22Rv1 (cell line): ENCODE results near the gene INSIG1.

ENCODE experiments used
- H3K27ac ChIP-seq: fragments of 450-650 bp; 2 replicates; pipeline ENCODE4 v1.5.1; 2017
- ZFX ChIP-seq: fragments of 450-650 bp; IDR thresholded peaks from 2 replicates; pipeline ENCODE4 v1.6.1; 2017; ENCODE audit warnings: antibody characterized with exemption, borderline replicate concordance
- TF ChIP-seq, protein P1 (sequence below): fragments of 450-650 bp; IDR thresholded peaks from 2 replicates; pipeline ENCODE4 v1.5.1; 2017; ENCODE audit warnings: mild to moderate bottlenecking

Gene INSIG1

DNA sequence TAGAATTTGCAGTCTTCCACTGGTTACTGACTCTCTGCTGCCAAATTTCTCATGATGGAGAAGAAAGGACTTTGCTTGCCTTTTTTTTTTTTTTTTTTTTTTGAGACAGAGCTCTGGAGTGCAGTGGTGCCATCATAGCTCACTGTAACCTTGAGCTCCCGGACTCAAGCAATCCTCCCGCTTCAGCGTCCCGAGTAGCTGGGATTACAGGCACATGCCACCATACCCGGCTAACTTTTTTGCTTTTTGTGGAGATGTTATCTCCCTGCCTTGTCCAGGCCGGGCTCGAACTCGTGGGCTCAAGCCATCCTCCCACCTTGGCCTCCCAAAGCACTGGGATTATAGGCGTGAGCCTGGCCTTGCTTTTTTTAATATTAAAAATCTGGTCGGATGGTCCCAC, 6.2 kb downstream of the INSIG1 start:
- H3K27ac ChIP-seq = no peak overlapping the region
- TF ChIP-seq, protein P1, sequence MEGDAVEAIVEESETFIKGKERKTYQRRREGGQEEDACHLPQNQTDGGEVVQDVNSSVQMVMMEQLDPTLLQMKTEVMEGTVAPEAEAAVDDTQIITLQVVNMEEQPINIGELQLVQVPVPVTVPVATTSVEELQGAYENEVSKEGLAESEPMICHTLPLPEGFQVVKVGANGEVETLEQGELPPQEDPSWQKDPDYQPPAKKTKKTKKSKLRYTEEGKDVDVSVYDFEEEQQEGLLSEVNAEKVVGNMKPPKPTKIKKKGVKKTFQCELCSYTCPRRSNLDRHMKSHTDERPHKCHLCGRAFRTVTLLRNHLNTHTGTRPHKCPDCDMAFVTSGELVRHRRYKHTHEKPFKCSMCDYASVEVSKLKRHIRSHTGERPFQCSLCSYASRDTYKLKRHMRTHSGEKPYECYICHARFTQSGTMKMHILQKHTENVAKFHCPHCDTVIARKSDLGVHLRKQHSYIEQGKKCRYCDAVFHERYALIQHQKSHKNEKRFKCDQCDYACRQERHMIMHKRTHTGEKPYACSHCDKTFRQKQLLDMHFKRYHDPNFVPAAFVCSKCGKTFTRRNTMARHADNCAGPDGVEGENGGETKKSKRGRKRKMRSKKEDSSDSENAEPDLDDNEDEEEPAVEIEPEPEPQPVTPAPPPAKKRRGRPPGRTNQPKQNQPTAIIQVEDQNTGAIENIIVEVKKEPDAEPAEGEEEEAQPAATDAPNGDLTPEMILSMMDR = no peak
- no peak for TF ChIP-seq ZFX

DNA sequence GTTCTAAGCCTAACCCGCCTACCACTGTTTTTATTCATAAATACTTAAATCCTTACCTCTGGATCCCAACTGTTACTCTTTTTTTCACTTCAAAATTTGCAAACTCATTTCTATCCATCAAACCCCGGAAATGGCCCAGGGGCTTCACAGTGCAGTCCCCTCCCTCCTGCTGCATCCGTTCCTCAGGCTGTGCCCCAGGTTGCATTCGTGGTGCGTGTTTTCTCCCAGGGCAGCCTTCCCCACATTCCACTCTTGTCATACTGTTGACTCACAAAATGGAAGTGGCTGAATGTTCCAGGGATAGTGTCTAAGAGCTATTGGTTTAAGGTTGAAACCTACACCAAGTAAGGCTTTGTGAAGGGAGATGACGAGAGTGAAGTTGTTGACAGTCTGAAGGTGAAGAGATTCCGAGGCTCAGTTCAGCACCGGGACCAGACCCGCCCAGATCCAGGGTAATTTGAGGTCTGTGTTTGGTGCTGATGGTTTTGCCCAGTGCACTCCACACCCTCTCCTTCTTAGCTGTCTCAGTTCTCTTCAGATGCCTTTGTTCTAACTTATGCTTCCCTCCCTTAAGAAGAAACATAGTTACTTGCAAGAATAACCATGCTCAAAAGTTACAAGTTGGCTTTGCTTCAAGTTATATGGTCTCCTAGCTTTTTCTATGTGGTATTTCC, 7.7 kb downstream of the INSIG1 start:
- H3K27ac ChIP-seq = no peak overlapping the region
- TF ChIP-seq ZFX = no peak
- TF ChIP-seq, protein P1 = no peak

DNA sequence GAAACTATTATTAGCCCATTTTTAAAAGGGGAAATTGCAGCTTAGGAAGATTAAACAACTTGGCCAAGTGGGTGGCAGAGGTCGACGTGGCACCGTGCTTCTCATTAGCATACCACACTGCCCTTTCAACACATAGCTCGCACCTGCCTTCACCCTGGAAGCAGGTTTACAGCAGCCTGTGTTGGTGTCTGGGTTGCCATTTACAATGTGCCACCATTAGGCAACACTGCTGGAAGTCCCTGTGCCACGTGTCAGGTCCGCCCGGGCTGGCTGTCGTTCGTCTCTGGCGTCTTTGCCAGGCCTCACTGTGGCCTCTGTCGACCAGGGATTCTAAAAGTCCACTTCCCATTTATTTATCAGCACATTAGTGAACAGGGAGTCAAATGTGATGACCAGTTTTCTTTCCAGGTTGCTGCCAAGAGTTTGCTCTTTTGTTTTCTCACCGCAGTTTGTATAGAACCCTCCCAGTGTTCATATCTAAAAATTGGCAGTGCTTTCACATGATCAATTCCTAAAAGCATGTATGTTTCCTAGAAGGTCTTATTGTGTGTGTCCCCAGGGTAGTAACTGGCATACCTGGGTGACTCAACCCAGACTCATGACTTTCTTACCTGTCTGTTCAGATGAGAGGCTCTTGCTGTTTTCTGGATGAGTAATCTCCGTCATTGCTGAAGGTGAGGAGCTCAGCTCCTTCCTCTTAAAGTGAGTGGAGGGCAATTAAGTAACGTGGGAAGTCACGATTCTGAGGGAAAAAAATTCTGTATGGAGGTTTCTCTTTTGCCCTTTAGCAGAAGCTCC, 9.2 kb downstream of the INSIG1 start:
- TF ChIP-seq ZFX = no peak
- TF ChIP-seq, protein P1 = no peak
- H3K27ac ChIP-seq = peak overlapping the region; percentile 11; the same call in 1 of the 2 replicates

DNA sequence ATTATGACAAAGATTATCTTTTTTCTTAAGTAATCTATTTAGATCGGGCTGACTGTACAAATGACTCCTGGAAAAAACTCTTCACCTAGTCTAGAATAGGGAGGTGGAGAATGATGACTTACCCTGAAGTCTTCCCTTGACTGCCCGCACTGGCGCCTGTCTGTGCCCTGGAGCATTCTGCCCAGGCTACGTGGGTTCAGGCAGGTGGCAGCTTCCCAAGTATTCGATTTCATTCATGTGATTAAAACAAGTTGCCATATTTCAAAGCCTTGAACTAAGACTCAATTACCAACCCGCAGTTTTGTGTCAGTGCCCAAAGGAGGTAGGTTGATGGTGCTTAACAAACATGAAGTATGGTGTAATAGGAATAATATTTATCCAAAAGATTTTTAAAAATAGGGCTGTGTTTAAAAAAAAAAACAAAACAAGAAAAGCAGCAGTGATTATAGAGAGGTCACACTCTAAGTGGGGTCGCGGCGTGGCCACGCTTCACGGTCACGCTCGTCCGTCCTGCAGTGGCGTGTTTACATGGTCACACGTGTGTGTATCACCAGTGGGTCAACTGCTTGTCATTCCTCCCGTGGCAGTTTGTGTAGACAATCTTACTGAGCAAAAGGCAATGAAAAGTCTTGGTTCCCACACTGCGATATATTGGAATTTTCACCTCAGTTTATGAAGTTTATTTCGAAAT, 10.8 kb downstream of the INSIG1 start:
- H3K27ac ChIP-seq = no peak overlapping the region
- TF ChIP-seq ZFX = no peak
- TF ChIP-seq, protein P1 = no peak

DNA sequence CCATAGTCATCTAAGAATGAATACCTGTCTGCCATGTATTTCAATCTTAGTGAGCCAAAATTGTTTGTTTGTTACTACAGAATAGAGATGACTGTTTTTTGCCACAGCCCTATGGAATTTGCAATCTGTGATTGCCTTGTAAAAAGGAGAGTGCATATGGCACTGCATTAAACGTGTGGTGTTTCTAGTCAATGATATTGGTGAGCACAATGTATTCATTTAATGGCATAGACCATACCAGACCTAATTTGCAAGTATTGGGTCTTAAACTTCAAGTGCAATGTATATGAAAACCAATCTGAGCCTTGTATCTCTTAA, 11.3 kb downstream of the INSIG1 start:
- H3K27ac ChIP-seq = no peak overlapping the region
- TF ChIP-seq, protein P1 = no peak
- no peak for TF ChIP-seq ZFX

DNA sequence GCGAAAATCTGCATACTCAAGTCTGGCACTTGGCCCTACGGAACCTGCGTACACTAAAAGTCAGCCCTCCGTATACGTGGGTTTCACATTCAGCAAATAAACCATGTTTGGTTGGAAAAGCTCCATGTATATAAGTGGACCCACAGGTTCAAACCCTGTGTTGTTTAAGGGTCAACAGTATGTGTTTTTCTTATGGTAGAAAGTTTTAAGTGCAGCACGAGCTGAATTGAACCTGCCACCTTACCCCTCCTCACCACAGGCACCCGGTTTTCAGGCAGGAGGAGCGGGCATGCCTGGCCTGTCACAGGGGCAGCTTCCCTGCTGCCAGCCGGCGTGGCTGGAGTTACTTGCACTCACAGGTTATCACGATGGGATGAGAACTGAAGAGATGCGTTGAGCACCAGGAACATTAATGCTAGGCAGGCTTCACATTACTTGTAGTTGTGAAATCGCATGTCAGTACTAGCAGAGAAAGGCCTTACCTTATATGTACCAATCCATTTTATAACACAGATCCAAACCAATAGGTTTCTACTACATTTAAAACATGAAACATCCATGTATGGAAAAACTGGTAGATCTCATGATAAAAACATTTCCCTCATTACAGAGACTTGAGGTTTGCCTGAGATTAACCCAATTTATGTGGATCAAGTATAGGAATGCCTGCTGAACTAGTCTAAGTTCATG, 12.9 kb downstream of the INSIG1 start:
- TF ChIP-seq, protein P1 = no peak
- no peak for TF ChIP-seq ZFX
- peak overlapping the region; percentile 11; the same call in 1 of the 2 replicates for H3K27ac ChIP-seq
